Stimulated activated CD8-positive, alpha-beta memory T cell treated with anti-CD3 and anti-CD28 coated beads, Interleukin-7, amount 100 ng/mL, for 4 hours (primary cell): ENCODE results near the gene PARP6.

ENCODE experiments used
- DNase-seq, 2 donors: peaks; one replicate each; pipeline ENCODE4 v3.0.0-alpha.2; 2020; ENCODE audit warnings: low read depth in 2 of 2

Gene PARP6

DNA sequence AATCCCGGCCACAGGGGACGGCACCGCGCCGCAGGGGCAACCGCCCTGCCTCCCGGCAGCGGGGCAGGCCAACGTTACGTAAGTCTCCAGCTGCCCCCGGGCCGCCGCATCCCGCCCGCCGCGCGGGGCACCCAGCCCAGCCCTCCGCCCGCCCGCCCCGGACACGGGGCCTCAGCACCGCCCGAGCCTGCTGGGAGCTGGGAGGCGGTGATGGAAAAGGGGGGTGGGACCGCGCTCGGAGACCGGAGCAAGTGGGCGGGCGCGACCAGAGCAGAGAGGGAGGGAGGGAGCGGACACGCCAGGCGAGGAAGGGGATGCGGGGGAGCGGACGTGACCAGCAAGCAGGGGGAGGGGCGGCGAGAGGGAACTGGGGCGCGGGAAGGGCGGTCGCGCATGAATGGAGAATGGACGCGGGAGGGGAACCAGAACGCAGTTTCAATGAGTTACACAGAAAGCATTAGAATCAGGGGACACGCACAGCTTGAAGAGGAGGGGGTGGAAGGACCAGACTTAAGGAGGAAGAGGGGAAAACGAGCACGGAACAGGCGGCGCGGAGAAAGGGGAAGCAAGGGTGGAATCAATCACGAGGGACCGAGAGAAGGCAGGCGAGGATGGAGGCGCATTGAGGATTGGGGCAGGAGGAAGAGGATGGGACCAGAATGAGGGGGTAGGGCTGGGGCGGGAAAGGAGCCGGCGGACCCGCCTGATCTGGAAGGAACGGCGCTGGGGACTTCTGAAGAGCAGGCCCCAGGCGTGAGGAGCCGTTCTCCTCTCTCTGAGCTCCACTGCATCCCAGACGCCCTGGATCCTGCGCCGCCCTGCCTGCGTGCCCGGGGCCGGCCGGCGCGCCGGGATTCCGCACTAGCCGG is 41.9 kb downstream of the PARP6 start:
- DNase-seq: peak; percentile 73 to 80

DNA sequence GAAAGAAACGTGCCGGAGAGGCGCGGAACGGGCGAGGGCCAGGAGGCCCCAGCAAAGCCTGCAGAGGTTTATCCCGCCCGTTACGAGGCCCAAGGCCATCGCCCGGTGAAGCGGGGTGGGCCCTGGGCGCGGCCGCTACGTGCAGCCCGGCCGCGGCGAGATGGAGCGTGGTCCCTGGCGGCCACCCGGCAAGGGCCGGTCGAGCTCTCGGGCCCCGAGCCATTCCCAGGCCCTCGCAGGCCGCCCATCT is 42.5 kb downstream of the PARP6 start:
- no peak for DNase-seq

DNA sequence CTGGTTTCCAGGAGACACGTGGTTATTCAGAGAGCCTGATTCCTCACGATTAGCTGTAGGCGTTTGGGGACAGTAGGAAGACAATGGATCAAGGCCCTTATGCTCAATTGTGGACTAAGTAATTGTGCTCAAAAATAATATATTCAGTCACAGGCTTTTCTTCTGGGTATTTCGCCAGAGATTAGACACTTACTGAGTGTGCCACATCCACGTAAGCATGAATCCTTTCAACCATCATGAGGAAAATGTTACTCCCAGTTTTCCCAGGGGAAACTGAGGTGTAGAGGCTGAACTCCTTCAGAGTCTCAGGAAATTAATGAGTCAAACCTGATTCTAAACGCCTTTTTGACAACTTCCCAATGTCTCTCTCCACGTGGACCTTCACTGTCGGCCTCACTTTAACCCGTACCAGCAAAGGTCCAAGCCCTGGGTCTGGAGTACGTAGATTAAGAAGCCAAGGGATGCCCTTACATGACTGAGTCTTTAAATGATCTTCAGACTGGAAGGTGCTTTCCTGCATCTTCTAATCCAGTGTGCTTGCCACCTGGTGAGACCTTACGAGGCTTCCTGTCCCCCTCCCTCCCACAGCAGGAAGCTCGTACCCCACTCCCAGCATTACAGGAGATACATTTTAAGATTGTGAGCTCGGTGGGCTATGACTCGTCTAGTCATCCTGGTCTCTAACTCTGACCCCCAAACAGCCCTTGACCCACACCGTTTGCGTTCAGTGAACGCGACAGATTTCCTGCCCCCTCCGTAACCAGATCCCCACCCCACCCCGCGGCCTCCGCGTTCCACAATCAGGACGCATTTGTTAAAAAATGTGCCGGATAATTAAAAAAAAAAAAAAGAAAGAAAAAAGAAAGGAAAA is 43.0 kb downstream of the PARP6 start:
- DNase-seq: peak; percentile 29 to 34

DNA sequence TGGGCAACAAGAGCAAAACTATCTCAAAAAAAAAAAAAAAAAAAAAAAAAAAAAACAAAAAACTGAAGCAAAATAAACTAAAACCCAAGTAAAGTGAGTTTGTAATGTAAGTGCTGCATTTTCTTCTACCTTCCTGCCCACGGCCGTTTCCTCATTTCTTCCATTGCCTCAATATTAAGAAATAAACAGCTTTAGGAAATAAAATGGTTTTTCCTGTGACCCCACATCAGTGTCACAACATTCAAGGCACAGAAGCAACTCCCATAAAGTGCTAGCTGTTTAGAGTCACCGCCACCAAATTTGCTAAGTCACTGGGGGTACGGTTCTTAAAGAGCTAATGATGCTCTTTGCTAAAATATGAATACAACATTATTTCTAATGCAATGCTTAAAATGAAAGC is 44.6 kb downstream of the PARP6 start:
- DNase-seq: no peak

DNA sequence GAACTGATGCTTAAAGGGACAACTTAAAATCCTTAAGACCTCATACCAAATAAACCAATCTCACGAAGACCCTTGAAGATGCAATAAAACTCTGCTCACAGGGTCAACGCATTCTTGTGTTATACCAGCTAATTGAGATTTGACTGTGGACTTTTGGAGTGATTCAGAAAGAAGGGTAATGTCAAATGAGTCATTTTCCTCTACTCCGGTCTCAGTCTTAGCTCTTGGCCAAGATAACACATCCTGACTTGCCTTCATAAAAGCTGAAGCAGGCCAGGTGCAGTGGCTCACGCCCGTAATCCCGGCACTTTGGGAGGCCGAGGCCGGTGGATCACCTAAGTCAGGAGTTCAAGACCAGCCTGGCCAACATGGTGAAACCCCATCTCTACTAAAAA is 45.2 kb downstream of the PARP6 start:
- no peak for DNase-seq

DNA sequence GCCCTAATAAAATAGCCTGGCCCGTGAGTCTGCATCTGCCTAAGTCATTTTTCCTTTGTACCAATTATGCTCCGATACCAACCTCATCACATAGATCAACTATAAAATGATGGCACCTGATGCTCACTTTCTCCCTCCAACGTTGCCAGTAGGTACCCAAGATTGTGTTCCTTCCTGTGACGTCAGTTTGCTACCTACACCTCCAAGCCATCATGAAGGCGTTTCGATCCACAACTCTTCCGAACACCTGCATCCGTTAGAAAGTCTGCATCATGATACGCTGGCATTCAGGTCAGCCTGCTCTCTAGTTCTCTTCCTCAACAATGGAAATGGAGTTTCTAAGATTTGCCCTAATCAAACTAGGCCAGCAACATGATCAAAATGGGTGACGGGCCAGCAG is 49.1 kb downstream of the PARP6 start:
- DNase-seq: no peak

DNA sequence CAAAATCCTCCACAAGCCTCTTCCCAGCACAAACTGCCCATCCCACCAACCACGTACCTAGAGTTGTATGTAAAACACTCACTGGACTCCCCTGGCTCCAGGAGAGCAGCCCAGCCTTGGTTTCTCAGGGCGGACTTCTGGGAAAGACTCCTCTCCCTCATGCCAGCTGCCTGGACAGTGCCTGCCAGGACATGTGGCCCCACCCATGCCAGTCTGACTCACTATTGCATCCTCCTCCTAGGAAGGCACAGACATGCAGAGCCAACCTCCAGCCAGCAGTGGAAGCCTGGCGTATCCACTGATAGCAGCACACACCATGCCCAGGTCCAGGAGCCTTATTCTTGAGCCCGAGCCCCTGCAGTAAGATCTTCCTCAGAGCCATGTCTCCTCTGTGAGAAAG is 50.0 kb downstream of the PARP6 start:
- no peak for DNase-seq

DNA sequence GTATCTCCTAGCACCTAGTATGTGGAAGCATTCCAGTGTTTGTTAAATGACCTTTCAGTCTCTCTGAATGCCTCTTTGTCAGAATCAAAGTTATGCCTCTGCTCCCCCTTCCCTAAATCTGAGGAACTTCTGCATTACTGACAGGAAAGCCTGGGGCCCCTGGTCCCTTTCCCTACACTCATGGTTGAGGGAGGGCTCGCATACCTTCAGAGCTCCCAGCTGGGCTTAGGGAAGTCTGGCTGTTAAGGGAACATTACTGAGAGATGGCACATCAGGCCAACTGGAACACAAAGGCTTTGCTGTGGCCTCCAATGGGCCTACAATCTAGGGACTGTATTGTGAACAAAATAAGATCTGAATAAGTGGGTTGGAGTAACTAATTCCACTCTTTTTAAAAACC is 51.7 kb downstream of the PARP6 start:
- no peak for DNase-seq

DNA sequence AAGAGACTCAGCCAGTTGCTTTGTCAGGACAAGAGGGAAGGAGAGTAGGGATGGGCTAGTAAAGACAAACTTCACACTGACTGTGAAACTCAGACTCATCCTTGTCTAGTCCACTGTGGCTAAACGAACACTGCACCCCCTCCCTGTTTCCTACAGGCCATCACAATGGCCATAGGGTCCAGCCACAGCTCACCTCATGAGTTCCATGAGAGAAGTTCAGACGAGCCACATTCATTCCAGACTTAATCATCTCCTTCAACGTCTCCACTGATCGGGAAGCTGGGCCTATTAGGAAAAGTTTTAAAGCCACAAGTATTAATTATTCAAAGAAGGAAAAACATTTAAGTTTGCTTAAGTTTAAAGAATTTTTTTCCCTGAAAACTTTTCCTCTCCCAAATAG is 55.1 kb downstream of the PARP6 start:
- no peak for DNase-seq

DNA sequence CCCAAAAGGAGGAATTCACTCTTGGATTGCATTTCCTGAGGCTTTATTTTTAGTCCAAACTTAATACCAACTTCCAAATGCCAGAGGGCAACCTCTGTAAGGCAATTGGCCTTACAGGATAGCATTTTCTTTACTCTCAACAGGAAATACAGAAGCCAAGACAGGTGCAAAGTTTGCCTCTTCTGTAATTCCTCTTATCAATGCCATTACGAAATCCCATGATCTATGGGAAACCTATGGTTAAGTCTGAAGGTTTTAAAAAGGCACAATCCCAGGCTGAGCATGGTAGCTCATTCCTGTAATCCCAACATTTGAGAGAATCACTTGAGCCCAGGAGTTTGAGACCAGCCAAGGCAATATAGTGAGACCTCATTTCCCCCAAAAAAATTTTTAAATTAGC is 56.3 kb downstream of the PARP6 start:
- no peak for DNase-seq

DNA sequence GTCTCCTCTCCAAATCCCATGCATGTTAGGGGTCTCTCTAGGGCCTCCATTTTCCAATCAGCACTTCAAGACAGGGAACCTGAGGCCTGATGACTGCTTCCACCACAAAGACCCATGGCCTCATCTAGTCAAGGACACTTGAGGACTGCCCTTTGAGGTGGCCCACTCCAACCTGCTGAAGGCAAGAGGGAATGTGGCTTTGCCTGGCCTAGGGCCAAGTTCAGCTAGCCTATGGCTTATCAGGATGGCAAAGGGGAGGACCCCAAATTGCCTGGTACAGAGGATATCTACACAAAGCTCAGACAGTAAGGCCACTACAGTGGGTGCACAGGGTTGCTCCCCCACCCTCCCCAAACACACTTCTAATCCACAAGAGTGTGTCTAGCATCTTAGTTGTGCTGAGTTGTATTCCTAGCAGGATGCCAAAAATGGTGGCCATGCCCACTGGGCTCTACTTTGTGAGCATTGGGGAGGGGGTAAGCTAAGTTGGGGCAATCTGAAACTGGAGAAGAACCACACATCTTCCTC is 64.7 kb downstream of the PARP6 start:
- DNase-seq: no peak

DNA sequence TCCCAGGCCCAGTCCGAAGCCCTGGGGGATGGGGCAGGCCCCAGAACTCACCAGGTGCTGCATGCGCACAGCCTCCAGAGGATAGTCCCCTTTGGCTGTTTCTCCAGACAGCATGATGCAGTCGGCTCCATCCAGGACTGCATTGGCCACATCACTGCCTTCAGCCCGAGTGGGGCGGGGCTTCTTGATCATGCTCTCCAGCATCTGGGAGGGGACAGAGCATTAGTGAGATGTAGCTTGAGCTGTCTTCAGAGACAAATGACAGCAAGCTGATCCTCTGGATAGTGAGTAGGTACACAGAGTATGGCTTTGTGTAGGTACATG is 65.7 kb downstream of the PARP6 start:
- no peak for DNase-seq

DNA sequence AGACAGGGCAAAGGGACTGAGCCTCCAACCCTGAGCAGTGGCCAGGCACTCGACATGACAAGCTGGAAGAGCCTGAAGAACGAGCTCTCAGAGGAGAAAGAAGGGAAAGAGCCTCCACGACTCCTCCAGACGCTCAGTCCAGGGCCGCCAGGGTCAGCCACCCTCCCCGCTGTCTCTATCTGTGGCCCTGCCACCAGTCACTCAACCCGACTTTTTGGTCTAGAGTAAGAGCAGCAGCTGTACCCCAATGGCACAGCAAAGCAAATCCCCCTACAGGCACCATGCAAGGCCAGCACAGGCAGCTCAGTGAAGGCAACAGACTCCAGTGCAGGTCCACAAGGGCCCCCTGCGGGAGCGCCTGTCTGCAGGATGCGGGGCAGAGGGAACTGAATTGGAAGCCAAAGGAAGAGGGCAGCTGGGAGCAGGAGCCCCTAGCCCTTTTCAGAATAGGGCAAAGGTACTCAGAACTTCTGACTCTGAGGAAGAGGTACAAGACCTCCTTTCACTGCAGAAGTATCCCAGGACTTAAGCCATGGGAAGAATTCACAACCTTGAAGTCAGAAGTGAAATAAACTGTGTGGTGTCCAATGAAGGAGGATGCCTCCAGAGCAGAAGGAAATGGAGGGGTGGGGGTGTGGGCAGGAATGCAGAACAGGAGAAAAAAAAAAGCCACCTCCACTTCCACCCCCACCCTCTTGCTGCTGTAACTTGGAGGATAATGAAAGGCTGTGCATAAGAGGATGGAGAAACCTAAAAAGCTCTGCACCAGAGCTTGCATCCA is 66.3 kb downstream of the PARP6 start:
- DNase-seq: no peak

DNA sequence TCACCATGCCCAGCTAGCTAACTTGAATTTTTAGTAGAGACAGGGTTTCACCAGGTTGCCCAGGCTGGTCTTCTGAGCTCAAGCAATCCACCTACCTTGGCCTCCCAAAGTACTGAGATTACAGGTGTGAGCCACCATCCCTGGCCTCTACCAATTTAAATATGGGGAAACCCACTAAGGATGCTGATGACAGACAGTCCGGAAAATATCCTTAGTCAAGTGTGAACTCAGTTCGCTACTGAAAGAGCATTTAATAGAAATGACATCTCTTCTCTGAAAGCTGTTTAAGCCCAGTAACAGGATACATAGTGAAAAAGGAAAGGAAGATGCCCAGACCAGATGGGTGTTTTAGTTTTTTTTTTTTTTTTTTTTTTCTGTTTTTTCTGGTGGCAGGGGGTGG is 67.1 kb downstream of the PARP6 start:
- DNase-seq: no peak

DNA sequence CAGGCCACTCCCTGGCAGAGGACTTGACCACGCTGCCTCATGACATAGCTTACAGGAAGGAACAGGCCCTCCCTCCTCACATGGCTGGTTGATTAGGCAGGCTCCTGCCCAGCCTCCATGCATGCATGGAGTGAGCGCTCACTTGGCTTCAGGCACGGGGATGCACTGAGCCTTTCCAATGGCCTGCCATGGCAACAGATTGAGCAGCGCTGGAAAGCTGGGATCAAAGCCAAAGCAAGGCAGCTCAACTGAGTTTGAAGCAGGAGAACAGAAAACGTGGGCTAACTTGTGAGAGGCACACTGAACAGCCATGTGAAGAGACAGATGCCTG is 68.9 kb downstream of the PARP6 start:
- DNase-seq: no peak

DNA sequence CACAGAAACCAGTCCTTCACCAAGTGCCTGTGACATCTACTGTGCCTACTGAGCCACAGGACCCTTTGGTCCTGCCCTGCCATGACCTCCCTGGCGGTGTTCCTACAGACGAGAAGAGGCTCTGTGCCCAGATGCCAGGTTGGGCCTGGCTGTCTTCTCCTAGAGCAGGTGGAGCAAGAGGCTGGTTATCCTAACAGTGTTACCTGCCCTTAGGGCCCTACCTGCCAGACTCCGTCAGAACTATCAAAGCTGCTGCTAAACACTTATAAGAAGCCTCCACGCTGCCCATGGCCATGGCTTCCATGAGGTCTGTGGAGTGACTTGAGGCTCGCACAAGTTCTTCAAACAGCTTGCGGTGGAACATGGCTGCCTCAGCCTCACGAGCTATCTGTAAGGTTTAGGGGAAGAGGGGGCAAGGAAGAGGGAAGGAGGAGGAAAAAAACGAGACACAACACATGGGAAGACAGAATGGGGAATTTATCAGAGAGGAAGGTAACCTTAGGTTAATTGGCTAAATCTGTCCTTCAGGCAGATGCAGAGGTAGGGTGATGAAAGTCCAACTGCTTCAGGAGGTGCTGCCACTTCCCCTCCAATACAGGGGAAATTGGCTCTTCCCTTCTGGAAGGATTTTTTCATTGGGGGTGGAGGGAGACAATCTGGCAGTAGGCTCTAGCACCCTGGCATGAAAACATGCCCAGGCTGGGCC is 69.4 kb downstream of the PARP6 start:
- DNase-seq: no peak

DNA sequence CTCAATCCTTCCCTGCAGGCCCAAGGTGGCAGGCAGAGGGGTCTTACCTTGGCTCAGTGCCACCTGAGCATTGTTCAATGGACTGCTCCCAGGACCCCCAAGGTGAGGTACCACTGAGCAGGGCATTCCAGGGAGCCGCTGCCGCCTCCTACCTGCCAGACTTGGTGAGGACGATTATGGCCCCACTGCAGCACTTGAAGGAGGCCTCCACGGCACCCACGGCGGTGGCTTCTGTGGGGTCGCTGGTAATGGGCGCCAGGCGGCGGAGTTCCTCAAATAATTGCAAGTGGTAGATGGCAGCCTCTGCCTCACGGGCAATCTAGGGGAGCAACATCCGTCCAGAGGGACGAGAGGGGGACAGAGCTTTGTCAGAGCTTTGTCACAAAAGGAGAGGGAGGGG is 70.1 kb downstream of the PARP6 start:
- DNase-seq: no peak

DNA sequence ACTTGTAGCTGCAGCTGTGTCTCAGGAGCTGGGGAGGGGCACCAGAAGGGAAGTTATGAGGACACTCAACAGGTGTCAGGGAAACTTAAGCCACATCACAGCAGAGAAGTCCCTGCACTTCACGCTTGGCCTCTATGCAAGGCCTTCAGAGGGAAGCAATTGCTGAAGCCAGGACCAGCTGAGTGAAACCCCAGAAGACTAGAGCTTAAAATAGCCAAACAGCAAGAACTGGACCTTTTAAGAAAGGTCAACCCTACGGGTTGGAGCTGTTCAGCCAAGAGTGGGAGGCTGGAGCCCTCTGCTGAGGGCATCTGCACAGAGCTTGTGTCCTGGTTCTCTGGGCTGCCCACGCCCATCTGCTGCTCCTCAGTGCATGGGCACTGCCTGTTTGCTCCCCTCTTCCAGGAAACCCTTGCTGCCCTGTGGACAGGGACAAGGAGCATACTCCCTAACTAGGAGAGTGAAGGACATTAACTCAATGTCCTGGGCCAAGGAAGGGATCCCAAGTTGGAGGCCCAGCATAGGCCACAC is 70.9 kb downstream of the PARP6 start:
- no peak for DNase-seq

DNA sequence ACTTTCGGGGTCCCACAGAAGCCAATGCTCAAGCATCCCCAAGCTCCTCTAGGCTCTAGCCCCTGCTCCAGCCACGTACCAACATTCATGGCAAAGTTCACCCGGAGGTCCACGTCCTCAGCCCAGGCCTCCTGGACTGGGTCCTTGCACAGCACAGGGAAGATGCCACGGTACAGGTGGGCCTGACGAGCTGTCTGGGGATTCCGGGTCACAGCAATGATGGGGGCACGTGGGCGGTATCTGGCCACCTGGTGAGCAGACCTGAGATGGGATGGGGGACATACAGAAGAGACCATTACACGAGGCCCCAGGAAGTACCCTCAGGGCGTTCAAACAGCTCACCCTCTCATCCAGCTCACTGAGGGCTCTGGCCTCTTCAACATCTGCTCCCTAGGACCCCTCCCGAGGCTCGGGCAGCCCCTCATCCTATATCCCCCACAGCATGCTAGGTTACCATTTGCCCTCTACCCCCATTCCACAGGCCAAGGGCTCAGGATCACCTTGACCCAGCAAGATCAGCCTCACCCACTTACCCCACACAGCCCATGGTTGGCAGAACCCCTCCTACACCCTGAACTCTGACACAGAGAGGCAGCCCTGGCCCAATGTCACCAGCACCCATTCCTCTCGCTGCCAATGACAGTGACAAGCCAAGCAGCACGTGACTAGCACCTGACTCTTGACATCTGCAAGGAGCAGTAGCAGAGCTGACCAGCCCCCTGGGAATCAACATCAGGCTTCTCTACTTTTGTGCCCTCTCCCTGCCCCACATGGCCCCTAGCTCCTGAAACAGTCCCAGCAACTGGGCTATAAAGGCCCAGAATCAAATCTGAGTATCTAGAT is 71.7 kb downstream of the PARP6 start:
- no peak for DNase-seq

DNA sequence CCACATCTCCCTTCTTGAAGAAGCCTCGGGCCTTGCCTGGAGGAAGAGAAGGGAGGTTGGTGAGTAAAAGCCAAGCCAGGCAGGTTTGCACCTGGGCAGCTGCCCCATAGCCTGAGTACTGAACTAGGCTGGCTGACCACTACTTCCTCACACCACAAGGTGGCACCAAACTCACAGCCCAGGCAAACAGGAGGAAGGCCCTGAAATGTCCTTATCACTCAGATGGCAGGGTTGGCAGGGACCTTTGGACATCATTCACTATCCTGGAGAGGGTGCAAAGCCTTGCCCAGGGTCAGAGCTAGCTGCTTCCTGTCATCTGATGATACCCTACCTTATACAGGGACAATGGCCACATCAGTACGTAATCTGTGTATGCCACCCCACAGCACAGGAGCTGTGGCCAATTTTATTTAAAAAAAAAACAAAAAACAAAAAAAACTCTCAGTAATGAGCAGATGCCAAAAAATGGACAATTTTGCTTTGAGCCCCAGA is 72.6 kb downstream of the PARP6 start:
- peak; percentile 38 to 50 for DNase-seq

DNA sequence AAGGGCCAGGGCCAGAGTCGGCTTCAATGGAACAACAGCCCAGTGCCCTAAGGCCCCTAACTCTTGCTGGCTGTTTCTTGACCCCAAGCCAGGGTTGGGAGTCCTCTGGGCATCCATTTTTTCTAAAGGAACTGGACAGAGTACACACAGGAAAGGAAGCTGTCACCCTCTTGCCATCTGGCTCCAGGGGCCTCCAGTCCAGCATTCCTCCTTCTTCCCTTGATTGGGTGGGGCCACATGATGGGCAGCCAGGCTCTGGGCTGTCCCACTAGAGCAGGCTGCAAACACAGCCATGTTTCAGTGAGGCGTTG is 73.2 kb downstream of the PARP6 start:
- no peak for DNase-seq
